Superior temporal gyrus (tissue), 1 donor: ENCODE measurements around the gene FLNA.
A peak's percentile ranks its signal among the peaks of the same experiment; 100 is the strongest.
"Not testable (repeated sequence)": the region's sequence is repeated elsewhere in the genome, so short reads cannot be mapped to it uniquely, and the experiment has no call there.

ENCODE experiments used
- DNase-seq: peaks from one replicate; pipeline ENCODE4 v3.0.0-alpha.2; 2016; ENCODE audit errors: extremely low spot score

The FLNA gene

GRCh38 chrX:154398668-154399526, 24.5 kb upstream of the FLNA start:
- peak; percentile 83 for DNase-seq

GRCh38 chrX:154397888-154398667, 23.6 kb upstream of the FLNA start, which contains the start of gene RPL10:
Gene RPL10 (plus strand): TSS chrX:154398377. CDS start chrX:154398520, 143 bp downstream.
- peak; percentile 95 for DNase-seq

- DNase-seq: no peak
Observed at GRCh38 chrX:154396973-154397887, 22.8 kb upstream of the FLNA start.

- DNase-seq: not testable (repeated sequence)
Observed at GRCh38 chrX:154396363-154396762, 21.9 kb upstream of the FLNA start.

- DNase-seq: not testable (repeated sequence)
Observed at GRCh38 chrX:154389812-154390747, 15.6 kb upstream of the FLNA start.

- not testable (repeated sequence) for DNase-seq
Observed at GRCh38 chrX:154388649-154389048, 14.2 kb upstream of the FLNA start.

- not testable (repeated sequence) for DNase-seq
Observed at GRCh38 chrX:154388094-154388493, 13.7 kb upstream of the FLNA start.

GRCh38 chrX:154384284-154384892, 10.0 kb upstream of the FLNA start:
- DNase-seq: no peak

- no peak for DNase-seq
Observed at GRCh38 chrX:154383359-154384283, 9.2 kb upstream of the FLNA start.

- DNase-seq: no peak
Observed at GRCh38 chrX:154382483-154383069, 8.1 kb upstream of the FLNA start.

- DNase-seq: no peak
Observed at GRCh38 chrX:154381271-154381670, 6.8 kb upstream of the FLNA start.

GRCh38 chrX:154380787-154381186, 6.4 kb upstream of the FLNA start:
- DNase-seq: no peak

- DNase-seq: no peak
Observed at GRCh38 chrX:154380153-154380552, 5.7 kb upstream of the FLNA start.

GRCh38 chrX:154379569-154379951, 5.1 kb upstream of the FLNA start:
- no peak for DNase-seq

GRCh38 chrX:154378799-154379568, 4.5 kb upstream of the FLNA start, which contains the start of gene EMD:
Gene EMD (plus strand): TSS chrX:154379295. CDS start chrX:154379485, 190 bp downstream.
- peak; percentile 91 for DNase-seq

- no peak for DNase-seq
Observed at GRCh38 chrX:154378059-154378798, 3.8 kb upstream of the FLNA start.

GRCh38 chrX:154376774-154377173, 2.3 kb upstream of the FLNA start:
- no peak for DNase-seq
